CD8-positive, alpha-beta memory T cell (primary cell): ENCODE data around the gene NR2F2. TPM values are rescaled to one million over a fixed set of nuclear protein-coding genes. Genes with fewer than 3 reads are reported as not detected.
A peak's percentile ranks its signal among the peaks of the same experiment; 100 is the strongest.

Experiments
- CTCF ChIA-PET: fragments of 350-600 bp; sonication (Branson Sonifier 250); formaldehyde crosslinking; loops from one replicate; lab custom pipeline; 2021; ENCODE audit warnings: antibody characterized with exemption; lab: Charles Lee
- POLR2A ChIA-PET: fragments of 350-600 bp; sonication (Branson Sonifier 250); formaldehyde crosslinking; loops from one replicate; lab custom pipeline; 2021; ENCODE audit warnings: antibody characterized with exemption; lab: Charles Lee
- DNase-seq, 5 donors: peaks; one replicate each; pipeline versions ENCODE4 v3.0.0 to v3.0.0-alpha.2; 2020 to 2022; ENCODE audit warnings: mixed read lengths in 1 of 5
- H3K27ac ChIP-seq: one replicate; pipeline ENCODE4 v1.7.0; 2013; ENCODE audit warnings: low read depth, mild to moderate bottlenecking, low read length, moderate library complexity
- H3K27me3 ChIP-seq: 2 replicates; pipeline ENCODE4 v1.7.0; 2013; ENCODE audit warnings: low read length, mild to moderate bottlenecking; ENCODE audit not compliant: insufficient read depth, poor library complexity, severe bottlenecking
- H3K36me3 ChIP-seq: 2 replicates; pipeline ENCODE4 v1.7.0; 2013; ENCODE audit warnings: mild to moderate bottlenecking, low read length, moderate library complexity; ENCODE audit not compliant: insufficient read depth
- H3K4me1 ChIP-seq: 2 replicates; pipeline ENCODE4 v1.7.0; 2013; ENCODE audit warnings: mild to moderate bottlenecking, low read length, moderate library complexity; ENCODE audit not compliant: insufficient read depth
- H3K4me3 ChIP-seq: 2 replicates; pipeline ENCODE4 v1.7.0; 2013; ENCODE audit warnings: mild to moderate bottlenecking, low read length
- H3K9me3 ChIP-seq: 2 replicates; pipeline ENCODE4 v1.7.0; 2013; ENCODE audit warnings: mild to moderate bottlenecking, low read length
- H3K27ac Mint-ChIP-seq, 8 donors: one replicate each; pipeline ENCODE4 v1.8.0; 2020 to 2021; ENCODE audit warnings: mixed read lengths in 8 of 8, mild to moderate bottlenecking in 6 of 8, inconsistent platforms in 3 of 8, moderate library complexity in 3 of 8
- H3K27me3 Mint-ChIP-seq, 2 donors: one replicate each; pipeline ENCODE4 v1.8.0; 2020 to 2021; ENCODE audit warnings: mixed read lengths in 2 of 2, mild to moderate bottlenecking in 1 of 2, moderate library complexity in 1 of 2
- H3K36me3 Mint-ChIP-seq, 3 donors: one replicate each; pipeline ENCODE4 v1.8.0; 2020 to 2021; ENCODE audit warnings: mixed read lengths in 3 of 3, inconsistent platforms in 1 of 3, mild to moderate bottlenecking in 1 of 3
- H3K4me1 Mint-ChIP-seq, 3 donors: one replicate each; pipeline ENCODE4 v1.8.0; 2020 to 2021; ENCODE audit warnings: mixed read lengths in 3 of 3, inconsistent platforms in 1 of 3, mild to moderate bottlenecking in 1 of 3
- H3K4me3 Mint-ChIP-seq, 7 donors: one replicate each; pipeline ENCODE4 v1.8.0; 2020 to 2021; ENCODE audit warnings: mixed read lengths in 7 of 7, mild to moderate bottlenecking in 6 of 7, moderate library complexity in 4 of 7, inconsistent platforms in 2 of 7
- H3K9me3 Mint-ChIP-seq, 5 donors: one replicate each; pipeline ENCODE4 v1.8.0; 2020 to 2022; ENCODE audit warnings: mixed read lengths in 5 of 5, mild to moderate bottlenecking in 3 of 5, moderate library complexity in 2 of 5, inconsistent platforms in 1 of 5
- polyA plus RNA-seq: library from polyadenylated mRNA; unstranded; fragments of 300-500 nt; fragmentation: Illumina TruSeq; gene quantifications from one replicate; pipeline ENCODE4 v1.2.3, GENCODE V29; 2021
- total RNA-seq, 2 experiments: library from RNA; stranded (reverse); gene quantifications; one replicate each; pipeline ENCODE4 v1.2.3, GENCODE V29; 2021

Gene NR2F2
- total and polyA plus RNA-seq, 3 experiments from 2014 or later: not detected

GRCh38 chr15:96335411-96336024 is 5.0 kb downstream of the NR2F2 start:
- ChIA-PET CTCF (no interaction called here), POLR2A (interaction anchor here (0.6 kb wide), 1 partner anchor 47 kb away, joined by 6 read pairs; no protein-coding TSS in a partner anchor)
- H3K4me1 Mint-ChIP-seq: peaks cover 11 to 30% (median 12%) of the 10 kb centered on the region in 3 donors
- Histone ChIP-seq H3K36me3 (no peaks in the 10 kb centered on the region), H3K27ac (peak overlapping the region; percentile 25), H3K27me3 (peaks cover 25% of the 10 kb centered on the region), H3K4me3 (no peak overlapping the region), H3K4me1 (no peaks in the 10 kb centered on the region), H3K9me3 (no peaks in the 10 kb centered on the region)
- peaks cover 64 to 87% of the 10 kb centered on the region in 2 donors for H3K27me3 Mint-ChIP-seq
- H3K36me3 Mint-ChIP-seq: no peaks in the 10 kb centered on the region
- H3K27ac Mint-ChIP-seq: peak overlapping the region in 1 of 8 donors; percentile 11
- no peak for DNase-seq
- H3K4me3 Mint-ChIP-seq: peak overlapping the region in 1 of 7 donors; percentile 13
- peaks cover 6 to 30% (median 17%) of the 10 kb centered on the region in 5 donors for H3K9me3 Mint-ChIP-seq

- Mint-ChIP-seq H3K4me3 (peak overlapping the region in 1 of 7 donors; percentile 13), H3K36me3 (no peaks in the 10 kb centered on the region), H3K4me1 (peaks cover 8 to 28% (median 11%) of the 10 kb centered on the region in 3 donors), H3K27me3 (peaks cover 61 to 86% of the 10 kb centered on the region in 2 donors), H3K27ac (peak overlapping the region in 1 of 8 donors; percentile 11), H3K9me3 (peaks cover 6 to 30% (median 18%) of the 10 kb centered on the region in 5 donors)
- ChIA-PET CTCF (no interaction called here), POLR2A (no interaction called here)
- H3K27ac ChIP-seq: no peak overlapping the region
- H3K4me1 ChIP-seq: no peaks in the 10 kb centered on the region
- DNase-seq: no peak
- H3K27me3 ChIP-seq: peaks cover 25% of the 10 kb centered on the region
- no peak overlapping the region for H3K4me3 ChIP-seq
- no peaks in the 10 kb centered on the region for H3K9me3 ChIP-seq
- H3K36me3 ChIP-seq: no peaks in the 10 kb centered on the region
These were observed 5.7 kb downstream of the NR2F2 start for GRCh38 chr15:96336108-96336595.

GRCh38 chr15:96336596-96337364 is 6.3 kb downstream of the NR2F2 start:
- no peak overlapping the region for H3K4me3 ChIP-seq
- H3K27me3 ChIP-seq: peaks cover 28% of the 10 kb centered on the region
- no peak overlapping the region for H3K27ac Mint-ChIP-seq

GRCh38 chr15:96337365-96338023 is 7.0 kb downstream of the NR2F2 start:
- H3K27me3 Mint-ChIP-seq: peaks cover 67 to 91% of the 10 kb centered on the region in 2 donors
- CTCF ChIA-PET: no interaction called here
- POLR2A ChIA-PET: no interaction called here
- Histone ChIP-seq H3K4me1 (no peaks in the 10 kb centered on the region), H3K27me3 (peaks cover 34% of the 10 kb centered on the region), H3K36me3 (no peaks in the 10 kb centered on the region), H3K9me3 (no peaks in the 10 kb centered on the region), H3K4me3 (no peak overlapping the region), H3K27ac (no peak overlapping the region)
- no peaks in the 10 kb centered on the region for H3K36me3 Mint-ChIP-seq
- H3K9me3 Mint-ChIP-seq: peaks cover 6 to 34% (median 19%) of the 10 kb centered on the region in 5 donors
- H3K27ac Mint-ChIP-seq: no peak overlapping the region
- no peak for DNase-seq
- H3K4me3 Mint-ChIP-seq: no peak overlapping the region
- H3K4me1 Mint-ChIP-seq: peaks cover 7 to 24% (median 9%) of the 10 kb centered on the region in 3 donors

More at GRCh38 chr15:96336596-96337364, 6.3 kb downstream of the NR2F2 start:
- ChIA-PET CTCF (no interaction called here), POLR2A (no interaction called here)
- Histone ChIP-seq H3K36me3 (no peaks in the 10 kb centered on the region), H3K27ac (no peak overlapping the region), H3K4me1 (no peaks in the 10 kb centered on the region), H3K9me3 (no peaks in the 10 kb centered on the region)
- DNase-seq: no peak
- Mint-ChIP-seq H3K4me3 (peak overlapping the region in 1 of 7 donors; percentile 11), H3K4me1 (peaks cover 6 to 27% (median 11%) of the 10 kb centered on the region in 3 donors), H3K36me3 (no peaks in the 10 kb centered on the region), H3K27me3 (peaks cover 62 to 88% of the 10 kb centered on the region in 2 donors), H3K9me3 (peaks cover 6 to 31% (median 17%) of the 10 kb centered on the region in 5 donors)

- Histone ChIP-seq H3K27me3 (peaks cover 39% of the 10 kb centered on the region), H3K36me3 (no peaks in the 10 kb centered on the region), H3K27ac (no peak overlapping the region), H3K4me3 (no peak overlapping the region), H3K4me1 (no peaks in the 10 kb centered on the region), H3K9me3 (no peaks in the 10 kb centered on the region)
- DNase-seq: no peak
- Mint-ChIP-seq H3K36me3 (no peaks in the 10 kb centered on the region), H3K9me3 (peaks cover 6 to 32% (median 19%) of the 10 kb centered on the region in 5 donors), H3K27ac (no peak overlapping the region), H3K4me1 (peaks cover 3 to 18% (median 6%) of the 10 kb centered on the region in 3 donors), H3K27me3 (peaks cover 67 to 91% of the 10 kb centered on the region in 2 donors), H3K4me3 (no peak overlapping the region)
- POLR2A ChIA-PET: no interaction called here
- CTCF ChIA-PET: no interaction called here
These were observed 7.7 kb downstream of the NR2F2 start for GRCh38 chr15:96338074-96338765.

GRCh38 chr15:96338766-96339618 is 8.5 kb downstream of the NR2F2 start:
- Mint-ChIP-seq H3K36me3 (no peaks in the 10 kb centered on the region), H3K27ac (no peak overlapping the region), H3K9me3 (peaks cover 6 to 30% (median 19%) of the 10 kb centered on the region in 5 donors), H3K27me3 (peaks cover 69 to 91% of the 10 kb centered on the region in 2 donors), H3K4me1 (peaks cover 1 to 10% (median 6%) of the 10 kb centered on the region in 3 donors), H3K4me3 (no peak overlapping the region)
- Histone ChIP-seq H3K4me1 (no peaks in the 10 kb centered on the region), H3K27me3 (peaks cover 38% of the 10 kb centered on the region), H3K4me3 (no peak overlapping the region), H3K27ac (no peak overlapping the region), H3K36me3 (no peaks in the 10 kb centered on the region), H3K9me3 (no peaks in the 10 kb centered on the region)
- POLR2A ChIA-PET: no interaction called here
- no peak for DNase-seq
- CTCF ChIA-PET: no interaction called here
